DOHH2 (cell line): ENCODE results near the gene GAGE12F.
"Not testable (repeated sequence)": the region's sequence is repeated elsewhere in the genome, so short reads cannot be mapped to it uniquely, and the experiment has no call there.

ENCODE experiments used
- H3F3A ChIP-seq: fragments of 200-600 bp; sonication (generic), shearing (Covaris generic); 2 replicates; pipeline ENCODE4 v1.6.0; 2016; ENCODE audit warnings: antibody characterized with exemption, mild to moderate bottlenecking; ENCODE audit not compliant: control insufficient read depth, insufficient read depth
- H3K27ac ChIP-seq: fragments of 200-600 bp; sonication (generic); 2 replicates; pipeline ENCODE4 v1.5.1; 2014; ENCODE audit warnings: low read depth, mild to moderate bottlenecking, low read length, moderate library complexity
- H3K27me3 ChIP-seq: fragments of 200-600 bp; sonication (generic); 2 replicates; pipeline ENCODE4 v1.6.1; 2014; ENCODE audit warnings: mild to moderate bottlenecking, low read length, mixed read lengths; ENCODE audit not compliant: control insufficient read depth
- H3K36me3 ChIP-seq: fragments of 200-600 bp; sonication (generic); 2 replicates; pipeline ENCODE4 v1.6.1; 2014; ENCODE audit warnings: mild to moderate bottlenecking, low read length, moderate library complexity, mixed read lengths; ENCODE audit not compliant: control insufficient read depth
- H3K4me1 ChIP-seq: fragments of 200-600 bp; sonication (generic); 2 replicates; pipeline ENCODE4 v1.6.1; 2014; ENCODE audit warnings: mild to moderate bottlenecking, low read length, mixed read lengths; ENCODE audit not compliant: control insufficient read depth
- H3K4me2 ChIP-seq: fragments of 200-600 bp; sonication (generic); 2 replicates; pipeline ENCODE4 v1.6.0; 2014; ENCODE audit warnings: mild to moderate bottlenecking, low read length, moderate library complexity
- H3K4me3 ChIP-seq: fragments of 200-600 bp; sonication (generic); 2 replicates; pipeline ENCODE4 v1.5.1; 2014; ENCODE audit warnings: mild to moderate bottlenecking, low read length, mixed read lengths
- H3K79me2 ChIP-seq: fragments of 200-600 bp; sonication (generic); 2 replicates; pipeline ENCODE4 v1.6.1; 2014; ENCODE audit warnings: mild to moderate bottlenecking, low read length, mixed read lengths; ENCODE audit not compliant: control insufficient read depth
- H3K9me2 ChIP-seq: fragments of 200-600 bp; sonication (generic); replicated peaks from 2 replicates; pipeline ENCODE4 v1.6.1; 2014; ENCODE audit warnings: mild to moderate bottlenecking, low read length, mixed read lengths; ENCODE audit not compliant: control insufficient read depth
- H3K9me3 ChIP-seq: fragments of 200-600 bp; sonication (generic); 2 replicates; pipeline ENCODE4 v1.6.1; 2014; ENCODE audit warnings: antibody characterized with exemption, low read length, mixed read lengths; ENCODE audit not compliant: control insufficient read depth, insufficient read depth
- H4K20me1 ChIP-seq: fragments of 200-600 bp; sonication (generic); 2 replicates; pipeline ENCODE4 v1.6.0; 2014; ENCODE audit warnings: low read depth, mild to moderate bottlenecking, antibody characterized with exemption, low read length, moderate library complexity; ENCODE audit not compliant: control insufficient read depth, insufficient read depth

Gene GAGE12F, protein sequence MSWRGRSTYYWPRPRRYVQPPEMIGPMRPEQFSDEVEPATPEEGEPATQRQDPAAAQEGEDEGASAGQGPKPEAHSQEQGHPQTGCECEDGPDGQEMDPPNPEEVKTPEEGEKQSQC

DNA sequence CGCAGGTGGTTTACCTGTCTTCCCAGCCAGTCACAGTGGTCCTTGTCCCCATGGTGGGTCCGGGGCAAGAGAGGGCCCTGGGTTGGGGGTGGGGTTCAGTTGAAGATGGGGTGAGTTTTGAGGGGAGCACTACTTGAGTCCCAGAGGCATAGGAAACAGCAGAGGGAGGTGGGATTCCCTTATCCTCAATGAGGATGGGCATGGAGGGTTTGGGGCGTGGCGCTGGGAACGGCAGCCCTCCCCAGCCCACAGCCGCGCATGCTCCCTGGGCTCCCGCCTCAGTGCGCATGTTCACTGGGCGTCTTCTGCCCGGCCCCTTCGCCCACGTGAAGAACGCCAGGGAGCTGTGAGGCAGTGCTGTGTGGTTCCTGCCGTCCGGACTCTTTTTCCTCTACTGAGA, at the start of gene GAGE12F:
Gene GAGE12F (plus strand): TSS at position 301 of the 400 bp plus-strand sequence. CDS start 1,155 bp downstream, outside the sequence.
- not testable (repeated sequence) for H3K27ac ChIP-seq, H3K79me2 ChIP-seq, H3K9me2 ChIP-seq, H3K4me3 ChIP-seq, H3F3A ChIP-seq, H3K9me3 ChIP-seq, H3K4me1 ChIP-seq, H3K4me2 ChIP-seq, H3K27me3 ChIP-seq, H3K36me3 ChIP-seq, H4K20me1 ChIP-seq

DNA sequence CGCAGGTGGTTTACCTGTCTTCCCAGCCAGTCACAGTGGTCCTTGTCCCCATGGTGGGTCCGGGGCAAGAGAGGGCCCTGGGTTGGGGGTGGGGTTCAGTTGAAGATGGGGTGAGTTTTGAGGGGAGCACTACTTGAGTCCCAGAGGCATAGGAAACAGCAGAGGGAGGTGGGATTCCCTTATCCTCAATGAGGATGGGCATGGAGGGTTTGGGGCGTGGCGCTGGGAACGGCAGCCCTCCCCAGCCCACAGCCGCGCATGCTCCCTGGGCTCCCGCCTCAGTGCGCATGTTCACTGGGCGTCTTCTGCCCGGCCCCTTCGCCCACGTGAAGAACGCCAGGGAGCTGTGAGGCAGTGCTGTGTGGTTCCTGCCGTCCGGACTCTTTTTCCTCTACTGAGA, 28.8 kb upstream of the GAGE12F start, which contains the start of gene GAGE12C:
Gene GAGE12C (plus strand): TSS at position 301 of the 400 bp plus-strand sequence. CDS start 1,155 bp downstream, outside the sequence.
- H3K36me3 ChIP-seq, H3K4me1 ChIP-seq, H3K9me2 ChIP-seq, H3F3A ChIP-seq, H3K79me2 ChIP-seq, H3K4me2 ChIP-seq, H3K9me3 ChIP-seq, H3K27me3 ChIP-seq, H4K20me1 ChIP-seq, H3K4me3 ChIP-seq, H3K27ac ChIP-seq: not testable (repeated sequence)

DNA sequence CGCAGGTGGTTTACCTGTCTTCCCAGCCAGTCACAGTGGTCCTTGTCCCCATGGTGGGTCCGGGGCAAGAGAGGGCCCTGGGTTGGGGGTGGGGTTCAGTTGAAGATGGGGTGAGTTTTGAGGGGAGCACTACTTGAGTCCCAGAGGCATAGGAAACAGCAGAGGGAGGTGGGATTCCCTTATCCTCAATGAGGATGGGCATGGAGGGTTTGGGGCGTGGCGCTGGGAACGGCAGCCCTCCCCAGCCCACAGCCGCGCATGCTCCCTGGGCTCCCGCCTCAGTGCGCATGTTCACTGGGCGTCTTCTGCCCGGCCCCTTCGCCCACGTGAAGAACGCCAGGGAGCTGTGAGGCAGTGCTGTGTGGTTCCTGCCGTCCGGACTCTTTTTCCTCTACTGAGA, 19.2 kb upstream of the GAGE12F start, which contains the start of gene GAGE12D:
Gene GAGE12D (plus strand): TSS at position 301 of the 400 bp plus-strand sequence. CDS start 1,155 bp downstream, outside the sequence.
- H3K9me3 ChIP-seq, H3K4me1 ChIP-seq, H3K79me2 ChIP-seq, H4K20me1 ChIP-seq, H3K36me3 ChIP-seq, H3K27me3 ChIP-seq, H3K9me2 ChIP-seq, H3K27ac ChIP-seq, H3F3A ChIP-seq, H3K4me3 ChIP-seq, H3K4me2 ChIP-seq: not testable (repeated sequence)

DNA sequence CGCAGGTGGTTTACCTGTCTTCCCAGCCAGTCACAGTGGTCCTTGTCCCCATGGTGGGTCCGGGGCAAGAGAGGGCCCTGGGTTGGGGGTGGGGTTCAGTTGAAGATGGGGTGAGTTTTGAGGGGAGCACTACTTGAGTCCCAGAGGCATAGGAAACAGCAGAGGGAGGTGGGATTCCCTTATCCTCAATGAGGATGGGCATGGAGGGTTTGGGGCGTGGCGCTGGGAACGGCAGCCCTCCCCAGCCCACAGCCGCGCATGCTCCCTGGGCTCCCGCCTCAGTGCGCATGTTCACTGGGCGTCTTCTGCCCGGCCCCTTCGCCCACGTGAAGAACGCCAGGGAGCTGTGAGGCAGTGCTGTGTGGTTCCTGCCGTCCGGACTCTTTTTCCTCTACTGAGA, 9.7 kb upstream of the GAGE12F start, which contains the start of gene GAGE12E:
Gene GAGE12E (plus strand): TSS at position 301 of the 400 bp plus-strand sequence. CDS start 1,155 bp downstream, outside the sequence.
- H3K9me2 ChIP-seq, H4K20me1 ChIP-seq, H3F3A ChIP-seq, H3K9me3 ChIP-seq, H3K4me3 ChIP-seq, H3K36me3 ChIP-seq, H3K4me2 ChIP-seq, H3K4me1 ChIP-seq, H3K27me3 ChIP-seq, H3K27ac ChIP-seq, H3K79me2 ChIP-seq: not testable (repeated sequence)

DNA sequence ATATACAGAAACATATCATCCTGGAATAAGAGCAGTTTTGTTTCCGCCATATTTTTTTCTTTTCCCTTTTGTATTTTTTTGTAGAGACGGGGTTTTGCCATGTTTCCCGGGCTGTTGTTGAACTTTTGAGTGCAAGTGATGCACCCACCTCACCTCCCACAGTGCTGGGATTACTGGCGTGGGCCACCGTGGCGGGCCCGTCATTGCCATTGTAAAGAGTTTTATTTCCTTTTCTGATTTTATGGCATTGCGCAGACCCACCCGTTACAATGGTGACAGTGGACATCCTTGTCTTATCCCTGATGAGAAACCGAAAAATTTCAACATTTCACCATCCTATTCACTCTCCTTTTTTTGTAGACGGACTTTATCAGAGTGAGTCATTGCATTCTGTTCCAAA, 8.1 kb downstream of the GAGE12F start:
- not testable (repeated sequence) for H3K9me2 ChIP-seq, H3K27me3 ChIP-seq, H3K36me3 ChIP-seq, H3K27ac ChIP-seq, H3K79me2 ChIP-seq, H4K20me1 ChIP-seq, H3K4me3 ChIP-seq, H3K9me3 ChIP-seq, H3K4me2 ChIP-seq, H3K4me1 ChIP-seq, H3F3A ChIP-seq

DNA sequence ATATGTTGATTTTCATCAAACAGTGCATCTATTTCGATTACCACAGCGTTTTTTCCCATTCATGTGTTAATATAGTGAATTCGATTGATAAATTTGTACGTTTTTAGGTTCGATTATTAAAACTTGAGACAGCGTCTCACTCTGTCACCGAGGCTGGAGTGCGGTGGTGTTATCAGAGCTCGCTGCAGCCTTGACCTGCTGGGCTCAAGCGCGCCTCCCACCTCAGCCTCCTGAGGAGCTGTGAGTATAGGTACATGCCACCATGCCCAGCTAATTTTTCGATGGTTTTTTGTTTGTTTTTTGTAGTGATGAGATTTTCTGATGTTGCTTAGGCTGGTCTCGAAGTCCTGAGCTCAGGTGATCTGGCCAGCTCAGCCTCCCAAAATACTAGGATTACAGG, 8.5 kb downstream of the GAGE12F start:
- not testable (repeated sequence) for H3F3A ChIP-seq, H4K20me1 ChIP-seq, H3K4me3 ChIP-seq, H3K4me2 ChIP-seq, H3K36me3 ChIP-seq, H3K27ac ChIP-seq, H3K9me2 ChIP-seq, H3K79me2 ChIP-seq, H3K27me3 ChIP-seq, H3K9me3 ChIP-seq, H3K4me1 ChIP-seq

DNA sequence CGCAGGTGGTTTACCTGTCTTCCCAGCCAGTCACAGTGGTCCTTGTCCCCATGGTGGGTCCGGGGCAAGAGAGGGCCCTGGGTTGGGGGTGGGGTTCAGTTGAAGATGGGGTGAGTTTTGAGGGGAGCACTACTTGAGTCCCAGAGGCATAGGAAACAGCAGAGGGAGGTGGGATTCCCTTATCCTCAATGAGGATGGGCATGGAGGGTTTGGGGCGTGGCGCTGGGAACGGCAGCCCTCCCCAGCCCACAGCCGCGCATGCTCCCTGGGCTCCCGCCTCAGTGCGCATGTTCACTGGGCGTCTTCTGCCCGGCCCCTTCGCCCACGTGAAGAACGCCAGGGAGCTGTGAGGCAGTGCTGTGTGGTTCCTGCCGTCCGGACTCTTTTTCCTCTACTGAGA, 9.5 kb downstream of the GAGE12F start, which contains the start of gene GAGE12G:
Gene GAGE12G (plus strand): TSS at position 301 of the 400 bp plus-strand sequence. CDS start 1,155 bp downstream, outside the sequence.
- H3K36me3 ChIP-seq, H3K9me3 ChIP-seq, H3F3A ChIP-seq, H3K27me3 ChIP-seq, H3K79me2 ChIP-seq, H3K27ac ChIP-seq, H3K4me2 ChIP-seq, H3K4me3 ChIP-seq, H3K4me1 ChIP-seq, H4K20me1 ChIP-seq, H3K9me2 ChIP-seq: not testable (repeated sequence)

DNA sequence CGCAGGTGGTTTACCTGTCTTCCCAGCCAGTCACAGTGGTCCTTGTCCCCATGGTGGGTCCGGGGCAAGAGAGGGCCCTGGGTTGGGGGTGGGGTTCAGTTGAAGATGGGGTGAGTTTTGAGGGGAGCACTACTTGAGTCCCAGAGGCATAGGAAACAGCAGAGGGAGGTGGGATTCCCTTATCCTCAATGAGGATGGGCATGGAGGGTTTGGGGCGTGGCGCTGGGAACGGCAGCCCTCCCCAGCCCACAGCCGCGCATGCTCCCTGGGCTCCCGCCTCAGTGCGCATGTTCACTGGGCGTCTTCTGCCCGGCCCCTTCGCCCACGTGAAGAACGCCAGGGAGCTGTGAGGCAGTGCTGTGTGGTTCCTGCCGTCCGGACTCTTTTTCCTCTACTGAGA, 19.0 kb downstream of the GAGE12F start, which contains the start of gene GAGE12H:
Gene GAGE12H (plus strand): TSS at position 301 of the 400 bp plus-strand sequence. CDS start 1,155 bp downstream, outside the sequence.
- not testable (repeated sequence) for H4K20me1 ChIP-seq, H3K4me3 ChIP-seq, H3K9me3 ChIP-seq, H3K36me3 ChIP-seq, H3K27me3 ChIP-seq, H3K27ac ChIP-seq, H3K9me2 ChIP-seq, H3K79me2 ChIP-seq, H3K4me2 ChIP-seq, H3F3A ChIP-seq, H3K4me1 ChIP-seq
